HEK293T (cell line): Measurements from ENCODE around the gene TOPAZ1.
A peak's percentile ranks its signal among the peaks of the same experiment; 100 is the strongest.

ENCODE experiments used
- ARNT ChIP-seq: fragments of 450-650 bp; IDR thresholded peaks from 2 replicates; pipeline ENCODE4 v1.6.1; 2017; ENCODE audit warnings: mild to moderate bottlenecking
- BHLHE40 ChIP-seq: fragments of 450-650 bp; IDR thresholded peaks from 2 replicates; pipeline ENCODE4 v1.6.1; 2016; ENCODE audit warnings: mild to moderate bottlenecking, moderate library complexity, borderline replicate concordance
- FOXK2 ChIP-seq: fragments of 450-650 bp; IDR thresholded peaks from 2 replicates; pipeline ENCODE4 v1.6.1; 2016; ENCODE audit warnings: mild to moderate bottlenecking
- FOXM1 ChIP-seq: fragments of 450-650 bp; IDR thresholded peaks from 2 replicates; pipeline ENCODE4 v1.6.1; 2017; ENCODE audit warnings: mild to moderate bottlenecking, borderline replicate concordance
- HDGF ChIP-seq: fragments of 450-650 bp; IDR thresholded peaks from 2 replicates; pipeline ENCODE4 v1.6.1; 2017; ENCODE audit warnings: antibody characterized with exemption, borderline replicate concordance
- LEF1 ChIP-seq: fragments of 450-650 bp; IDR thresholded peaks from 2 replicates; pipeline ENCODE4 v1.6.1; 2017; ENCODE audit warnings: mild to moderate bottlenecking, borderline replicate concordance
- SP1 ChIP-seq: fragments of 450-650 bp; IDR thresholded peaks from 2 replicates; pipeline ENCODE4 v1.6.1; 2017
- SUZ12 ChIP-seq: fragments of 450-650 bp; IDR thresholded peaks from 2 replicates; pipeline ENCODE4 v1.6.1; 2016; ENCODE audit warnings: mild to moderate bottlenecking
- TARDBP ChIP-seq: fragments of 450-650 bp; IDR thresholded peaks from 2 replicates; pipeline ENCODE4 v1.6.1; 2016
- ZNF384 ChIP-seq: fragments of 450-650 bp; IDR thresholded peaks from 2 replicates; pipeline ENCODE4 v1.6.1; 2016
- TF ChIP-seq, protein P1 (sequence below): fragments of 450-650 bp; IDR thresholded peaks from 2 replicates; pipeline ENCODE4 v1.6.1; 2016

DNA sequence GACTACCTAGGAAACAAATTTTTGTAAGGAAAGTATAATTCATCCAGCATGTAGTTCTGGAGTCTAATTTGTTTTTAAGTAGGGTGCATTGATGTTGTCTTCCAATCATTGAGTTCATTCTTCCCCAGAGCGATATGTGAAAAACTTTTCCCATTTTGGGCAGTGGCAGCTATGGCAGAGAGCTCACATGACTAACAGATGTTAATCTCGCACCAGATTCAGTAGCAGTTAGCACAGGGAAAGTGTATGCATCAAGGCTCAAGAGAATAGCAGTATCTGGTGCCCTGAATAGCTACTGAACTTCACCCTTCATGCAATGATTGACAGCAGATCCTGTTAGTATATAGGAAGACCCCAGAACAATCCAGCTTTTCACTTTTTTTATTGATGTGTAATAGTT is 50.6 kb downstream of the TOPAZ1 start:
- TF ChIP-seq FOXK2 (no peak), SP1 (no peak), SUZ12 (no peak), ARNT (no peak), FOXM1 (no peak), ZNF384 (no peak), LEF1 (no peak), HDGF (no peak), BHLHE40 (no peak), TARDBP (no peak)
- TF ChIP-seq, protein P1, sequence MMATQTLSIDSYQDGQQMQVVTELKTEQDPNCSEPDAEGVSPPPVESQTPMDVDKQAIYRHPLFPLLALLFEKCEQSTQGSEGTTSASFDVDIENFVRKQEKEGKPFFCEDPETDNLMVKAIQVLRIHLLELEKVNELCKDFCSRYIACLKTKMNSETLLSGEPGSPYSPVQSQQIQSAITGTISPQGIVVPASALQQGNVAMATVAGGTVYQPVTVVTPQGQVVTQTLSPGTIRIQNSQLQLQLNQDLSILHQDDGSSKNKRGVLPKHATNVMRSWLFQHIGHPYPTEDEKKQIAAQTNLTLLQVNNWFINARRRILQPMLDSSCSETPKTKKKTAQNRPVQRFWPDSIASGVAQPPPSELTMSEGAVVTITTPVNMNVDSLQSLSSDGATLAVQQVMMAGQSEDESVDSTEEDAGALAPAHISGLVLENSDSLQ = peak; percentile 30; the same call in 1 of the 2 replicates
